HEK293T (cell line): Measurements from ENCODE around the gene ARHGAP6.

Experiments
- CTCF ChIA-PET: fragments of 350-600 bp; formaldehyde crosslinking; extraction: SDS; loops from one replicate; lab custom pipeline; 2021; ENCODE audit warnings: antibody characterized with exemption, inconsistent platforms; lab: Yijun Ruan, JAX
- POLR2A ChIA-PET: fragments of 350-600 bp; formaldehyde crosslinking; extraction: SDS; loops from one replicate; lab custom pipeline; 2020; ENCODE audit warnings: antibody characterized with exemption, inconsistent platforms; lab: Yijun Ruan, JAX
- DNase-seq: peaks from one replicate; pipeline ENCODE4 v3.0.0; 2012; ENCODE audit warnings: mixed read lengths; ENCODE audit errors: extremely low spot score
- ARNT ChIP-seq: fragments of 450-650 bp; IDR thresholded peaks from 2 replicates; pipeline ENCODE4 v1.6.1; 2017; ENCODE audit warnings: mild to moderate bottlenecking
- BHLHE40 ChIP-seq: fragments of 450-650 bp; IDR thresholded peaks from 2 replicates; pipeline ENCODE4 v1.6.1; 2016; ENCODE audit warnings: mild to moderate bottlenecking, moderate library complexity, borderline replicate concordance
- CTBP1 ChIP-seq: fragments of 450-650 bp; IDR thresholded peaks from 2 replicates; pipeline ENCODE4 v1.6.1; 2016; ENCODE audit warnings: borderline replicate concordance
- ELF4 ChIP-seq: fragments of 450-650 bp; IDR thresholded peaks from 2 replicates; pipeline ENCODE4 v1.6.1; 2017; ENCODE audit warnings: antibody characterized with exemption
- FOXA1 ChIP-seq: fragments of 450-650 bp; IDR thresholded peaks from 2 replicates; pipeline ENCODE4 v1.6.1; 2016; ENCODE audit warnings: mild to moderate bottlenecking
- FOXK2 ChIP-seq: fragments of 450-650 bp; IDR thresholded peaks from 2 replicates; pipeline ENCODE4 v1.6.1; 2016; ENCODE audit warnings: mild to moderate bottlenecking
- FOXM1 ChIP-seq: fragments of 450-650 bp; IDR thresholded peaks from 2 replicates; pipeline ENCODE4 v1.6.1; 2017; ENCODE audit warnings: mild to moderate bottlenecking, borderline replicate concordance
- HDGF ChIP-seq: fragments of 450-650 bp; IDR thresholded peaks from 2 replicates; pipeline ENCODE4 v1.6.1; 2017; ENCODE audit warnings: antibody characterized with exemption, borderline replicate concordance
- L3MBTL2 ChIP-seq: fragments of 450-650 bp; conservative IDR thresholded peaks from 2 replicates; pipeline ENCODE4 v1.6.1; 2016; ENCODE audit warnings: mild to moderate bottlenecking
- LEF1 ChIP-seq: fragments of 450-650 bp; IDR thresholded peaks from 2 replicates; pipeline ENCODE4 v1.6.1; 2017; ENCODE audit warnings: mild to moderate bottlenecking, borderline replicate concordance
- NFRKB ChIP-seq: fragments of 450-650 bp; IDR thresholded peaks from 2 replicates; pipeline ENCODE4 v1.6.1; 2016; ENCODE audit warnings: mild to moderate bottlenecking, moderate library complexity
- SP1 ChIP-seq: fragments of 450-650 bp; IDR thresholded peaks from 2 replicates; pipeline ENCODE4 v1.6.1; 2017
- SUZ12 ChIP-seq: fragments of 450-650 bp; IDR thresholded peaks from 2 replicates; pipeline ENCODE4 v1.6.1; 2016; ENCODE audit warnings: mild to moderate bottlenecking
- TARDBP ChIP-seq: fragments of 450-650 bp; IDR thresholded peaks from 2 replicates; pipeline ENCODE4 v1.6.1; 2016
- ZNF384 ChIP-seq: fragments of 450-650 bp; IDR thresholded peaks from 2 replicates; pipeline ENCODE4 v1.6.1; 2016
- TF ChIP-seq, protein P1 (sequence below): fragments of 450-650 bp; IDR thresholded peaks from 2 replicates; pipeline ENCODE4 v1.6.1; 2016

ARHGAP6 gene

GRCh38 chrX:11375614-11376119, 290.1 kb downstream of the ARHGAP6 start:
- DNase-seq = no peak

GRCh38 chrX:11374570-11374969, 291.1 kb downstream of the ARHGAP6 start:
- CTCF ChIA-PET = no interaction called here
- DNase-seq = no peak
- TF ChIP-seq CTBP1 (no peak), TARDBP (no peak), BHLHE40 (no peak), HDGF (no peak), L3MBTL2 (no peak), NFRKB (no peak)
- POLR2A ChIA-PET = no interaction called here

More at GRCh38 chrX:11375614-11376119, 290.1 kb downstream of the ARHGAP6 start:
- POLR2A ChIA-PET = no interaction called here
- CTCF ChIA-PET = no interaction called here
- no peak for TF ChIP-seq ZNF384
- TF ChIP-seq SUZ12 = no peak
- TF ChIP-seq ELF4 = no peak
- TF ChIP-seq FOXM1 = no peak
- no peak for TF ChIP-seq FOXA1
- TF ChIP-seq, protein P1, sequence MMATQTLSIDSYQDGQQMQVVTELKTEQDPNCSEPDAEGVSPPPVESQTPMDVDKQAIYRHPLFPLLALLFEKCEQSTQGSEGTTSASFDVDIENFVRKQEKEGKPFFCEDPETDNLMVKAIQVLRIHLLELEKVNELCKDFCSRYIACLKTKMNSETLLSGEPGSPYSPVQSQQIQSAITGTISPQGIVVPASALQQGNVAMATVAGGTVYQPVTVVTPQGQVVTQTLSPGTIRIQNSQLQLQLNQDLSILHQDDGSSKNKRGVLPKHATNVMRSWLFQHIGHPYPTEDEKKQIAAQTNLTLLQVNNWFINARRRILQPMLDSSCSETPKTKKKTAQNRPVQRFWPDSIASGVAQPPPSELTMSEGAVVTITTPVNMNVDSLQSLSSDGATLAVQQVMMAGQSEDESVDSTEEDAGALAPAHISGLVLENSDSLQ = no peak
- TF ChIP-seq LEF1 = no peak
- TF ChIP-seq TARDBP = no peak
- no peak for TF ChIP-seq HDGF
- TF ChIP-seq FOXK2 = no peak
- no peak for TF ChIP-seq SP1

- ChIA-PET POLR2A (no interaction called here), CTCF (interaction anchor here (0.7 kb wide), 1 partner anchor 11 kb away, joined by 3 read pairs; no protein-coding TSS in a partner anchor)
Observed at GRCh38 chrX:11371106-11371505, 294.6 kb downstream of the ARHGAP6 start.

DNA sequence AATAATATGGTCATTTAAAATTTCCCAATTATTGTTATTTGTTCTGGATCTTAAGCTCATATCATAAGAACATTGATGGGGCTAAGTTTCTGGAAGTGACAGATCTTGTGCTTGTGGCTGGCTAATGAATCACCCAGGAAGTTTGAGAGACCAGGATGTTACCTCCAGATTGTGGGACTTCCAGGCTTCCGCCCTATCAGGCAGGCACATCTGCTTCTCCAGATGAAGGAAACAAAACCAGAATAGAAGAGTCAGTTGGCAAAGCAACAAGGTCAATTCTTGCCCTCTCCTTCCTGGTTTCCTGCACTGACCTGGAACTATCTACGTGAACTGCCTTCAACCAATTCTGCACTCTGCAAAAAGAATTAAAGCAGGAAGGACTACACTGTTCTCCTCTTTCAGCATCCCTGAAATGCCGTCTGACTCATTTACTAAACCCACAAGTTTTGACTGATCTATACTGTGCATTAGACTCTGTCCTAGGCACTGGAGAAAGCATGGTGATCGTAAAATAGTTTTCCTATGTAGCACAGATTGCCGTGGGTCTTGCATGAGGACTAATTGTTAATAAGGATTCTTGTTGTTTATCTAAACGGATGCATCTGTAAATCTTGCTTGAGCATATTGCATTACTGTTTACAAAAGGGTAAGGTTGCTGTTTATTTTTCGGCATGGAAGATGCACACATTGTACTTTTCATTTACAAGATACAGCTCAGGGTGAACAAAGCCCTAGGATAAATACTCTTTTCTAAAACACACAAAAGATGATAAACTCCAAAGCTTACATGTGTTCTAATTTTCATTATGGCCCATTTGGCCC, 297.9 kb downstream of the ARHGAP6 start:
- DNase-seq = no peak
- ChIA-PET POLR2A (no interaction called here), CTCF (interaction anchor here (1.0 kb wide), 1 partner anchor 14 kb away, joined by 3 read pairs; no protein-coding TSS in a partner anchor)
- no peak for TF ChIP-seq L3MBTL2

More at GRCh38 chrX:11371106-11371505, 294.6 kb downstream of the ARHGAP6 start:
- no peak for DNase-seq
- TF ChIP-seq ELF4 = no peak
- TF ChIP-seq ARNT = no peak
- TF ChIP-seq SUZ12 = no peak
- no peak for TF ChIP-seq FOXK2
- TF ChIP-seq L3MBTL2 = no peak
- TF ChIP-seq TARDBP = no peak
- TF ChIP-seq SP1 = no peak
- TF ChIP-seq FOXA1 = no peak
- TF ChIP-seq LEF1 = no peak
- TF ChIP-seq BHLHE40 = no peak
- TF ChIP-seq, protein P1 = no peak
- TF ChIP-seq HDGF = no peak
- TF ChIP-seq ZNF384 = no peak
- no peak for TF ChIP-seq CTBP1
- TF ChIP-seq FOXM1 = no peak
- TF ChIP-seq NFRKB = no peak

DNA sequence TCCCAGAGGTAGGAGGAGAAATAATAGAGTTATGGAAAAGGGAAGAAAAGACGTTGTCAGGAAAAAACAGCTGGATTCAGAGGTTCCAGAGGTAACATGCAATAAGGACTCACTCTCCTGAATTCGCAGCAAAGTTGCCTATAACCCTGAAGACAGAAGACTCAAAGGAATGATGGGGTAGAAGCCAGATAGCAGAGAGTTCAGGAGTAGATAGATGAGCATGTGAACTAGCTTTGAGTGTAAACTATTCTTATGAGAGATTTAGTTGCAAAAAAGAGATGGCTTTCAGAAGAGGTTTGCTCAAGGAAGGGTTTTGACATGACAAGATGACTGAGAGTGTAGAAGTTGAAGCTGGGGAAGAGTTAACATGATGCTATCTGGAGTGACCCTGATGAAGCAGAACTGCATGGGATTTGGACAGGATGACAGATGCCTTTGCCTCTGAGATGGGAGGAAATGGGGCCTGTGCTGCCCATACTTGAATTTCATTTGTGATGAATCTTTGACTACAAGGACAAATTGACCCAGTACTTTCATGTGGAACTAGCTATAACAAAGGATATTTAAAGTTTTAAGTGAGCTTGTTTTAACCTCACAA, 298.6 kb downstream of the ARHGAP6 start:
- no peak for DNase-seq
- ChIA-PET POLR2A (no interaction called here), CTCF (interaction anchor here (1.0 kb wide), 1 partner anchor 14 kb away, joined by 3 read pairs; no protein-coding TSS in a partner anchor)
- TF ChIP-seq TARDBP = no peak
- TF ChIP-seq SUZ12 = no peak
- TF ChIP-seq ARNT = no peak
- no peak for TF ChIP-seq ELF4
- TF ChIP-seq FOXA1 = no peak
- TF ChIP-seq L3MBTL2 = no peak
- TF ChIP-seq FOXK2 = no peak
- no peak for TF ChIP-seq HDGF
- TF ChIP-seq NFRKB = no peak
- TF ChIP-seq ZNF384 = no peak
- TF ChIP-seq CTBP1 = no peak
- TF ChIP-seq BHLHE40 = no peak
- TF ChIP-seq, protein P1 = no peak
- no peak for TF ChIP-seq SP1
- no peak for TF ChIP-seq LEF1
- TF ChIP-seq FOXM1 = no peak

DNA sequence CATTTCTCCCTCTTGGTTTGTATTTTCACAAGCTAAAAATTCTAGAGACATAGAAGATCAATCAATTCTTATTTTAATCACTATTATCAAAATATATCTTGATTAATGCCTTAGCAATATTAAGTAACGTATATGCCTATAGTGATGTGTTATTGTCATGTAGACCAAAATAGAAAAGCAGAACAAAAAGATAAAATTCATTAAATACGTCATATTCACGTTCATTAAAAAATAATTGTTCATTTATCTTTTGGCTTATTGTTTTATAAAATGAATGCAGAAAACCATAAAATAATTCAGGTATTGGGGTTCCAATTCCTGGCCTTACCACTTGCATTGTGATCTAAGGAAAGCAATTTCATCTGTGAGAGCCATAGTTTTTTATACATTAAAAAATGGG, 300.3 kb downstream of the ARHGAP6 start:
- DNase-seq = no peak
- ChIA-PET POLR2A (no interaction called here), CTCF (interaction anchor here (0.7 kb wide), 1 partner anchor 626 kb away, joined by 3 read pairs; no protein-coding TSS in a partner anchor)
- TF ChIP-seq FOXA1 (no peak), LEF1 (no peak), CTBP1 (no peak), L3MBTL2 (no peak), NFRKB (no peak), BHLHE40 (no peak), ELF4 (no peak), FOXM1 (no peak), FOXK2 (no peak), HDGF (no peak), SUZ12 (no peak), ZNF384 (no peak), ARNT (no peak), SP1 (no peak), TARDBP (no peak)
- TF ChIP-seq, protein P1 = no peak
